Stimulated activated CD8-positive, alpha-beta memory T cell treated with anti-CD3 and anti-CD28 coated beads, Interleukin-15, amount 100 ng/mL, for 24 hours (primary cell): ENCODE measurements around the gene PCDHA5.
"Not testable (repeated sequence)": the region's sequence is repeated elsewhere in the genome, so short reads cannot be mapped to it uniquely, and the experiment has no call there.

ENCODE experiments used
- DNase-seq: peaks from one replicate; pipeline ENCODE4 v3.0.0-alpha.2; 2020; ENCODE audit warnings: low read depth

The PCDHA5 gene

DNA sequence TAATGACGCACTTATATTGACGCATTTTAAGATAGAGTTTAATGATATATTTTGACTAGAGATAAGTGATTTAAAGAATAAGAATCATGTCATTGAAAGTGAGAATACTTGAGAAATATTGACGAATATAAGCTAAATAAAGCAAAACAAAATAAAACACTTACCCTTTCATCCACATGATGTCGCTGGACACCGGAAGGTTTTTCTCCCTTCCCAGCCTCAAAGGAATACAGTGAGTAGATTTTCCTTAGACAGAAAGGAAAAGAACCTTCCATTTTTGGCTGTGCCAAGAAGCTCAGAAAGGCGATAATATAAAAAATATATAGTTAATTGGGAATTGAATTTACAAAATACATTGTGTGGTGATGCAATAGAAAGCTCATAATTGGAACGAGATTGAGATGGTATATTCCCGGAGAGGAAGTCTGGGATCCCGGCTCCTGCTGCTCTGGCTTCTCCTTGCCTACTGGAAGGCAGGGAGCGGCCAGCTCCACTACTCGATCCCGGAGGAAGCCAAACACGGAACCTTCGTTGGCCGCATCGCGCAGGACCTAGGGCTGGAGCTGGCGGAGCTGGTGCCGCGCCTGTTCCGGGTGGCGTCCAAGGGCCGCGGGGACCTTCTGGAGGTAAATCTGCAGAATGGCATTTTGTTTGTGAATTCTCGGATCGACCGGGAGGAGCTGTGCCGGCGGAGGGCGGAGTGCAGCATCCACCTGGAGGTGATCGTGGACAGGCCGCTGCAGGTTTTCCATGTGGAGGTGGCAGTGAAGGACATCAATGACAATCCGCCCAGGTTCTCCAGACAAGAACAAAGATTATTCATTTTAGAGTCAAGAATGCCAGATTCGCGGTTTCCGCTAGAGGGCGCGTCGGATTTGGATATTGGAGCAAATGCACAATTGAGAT lies at the start of gene PCDHA5:
Gene PCDHA5, plus strand, starts transcription at position 239 of the 906 bp plus-strand sequence.
- DNase-seq: no peak

DNA sequence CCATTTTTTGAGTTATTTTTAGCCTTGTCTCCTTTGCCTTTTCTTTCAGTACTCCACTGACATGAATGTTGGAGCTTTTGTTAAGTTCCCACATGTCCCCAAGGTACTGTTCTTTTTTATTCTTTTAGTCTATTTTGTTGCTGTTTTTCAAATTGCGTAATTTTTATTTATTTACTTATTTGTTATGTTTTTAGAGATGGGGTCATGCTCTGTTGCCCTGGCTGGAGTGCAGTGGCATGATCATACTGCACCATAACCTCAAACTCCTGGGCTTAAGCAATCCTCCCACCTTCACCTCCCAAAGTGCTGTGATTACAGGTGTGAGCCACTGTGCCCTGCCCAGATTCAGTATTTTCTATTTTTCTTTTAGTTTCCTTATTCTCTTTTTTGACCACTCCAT lies 40.9 kb upstream of the PCDHA5 start:
- no peak for DNase-seq

DNA sequence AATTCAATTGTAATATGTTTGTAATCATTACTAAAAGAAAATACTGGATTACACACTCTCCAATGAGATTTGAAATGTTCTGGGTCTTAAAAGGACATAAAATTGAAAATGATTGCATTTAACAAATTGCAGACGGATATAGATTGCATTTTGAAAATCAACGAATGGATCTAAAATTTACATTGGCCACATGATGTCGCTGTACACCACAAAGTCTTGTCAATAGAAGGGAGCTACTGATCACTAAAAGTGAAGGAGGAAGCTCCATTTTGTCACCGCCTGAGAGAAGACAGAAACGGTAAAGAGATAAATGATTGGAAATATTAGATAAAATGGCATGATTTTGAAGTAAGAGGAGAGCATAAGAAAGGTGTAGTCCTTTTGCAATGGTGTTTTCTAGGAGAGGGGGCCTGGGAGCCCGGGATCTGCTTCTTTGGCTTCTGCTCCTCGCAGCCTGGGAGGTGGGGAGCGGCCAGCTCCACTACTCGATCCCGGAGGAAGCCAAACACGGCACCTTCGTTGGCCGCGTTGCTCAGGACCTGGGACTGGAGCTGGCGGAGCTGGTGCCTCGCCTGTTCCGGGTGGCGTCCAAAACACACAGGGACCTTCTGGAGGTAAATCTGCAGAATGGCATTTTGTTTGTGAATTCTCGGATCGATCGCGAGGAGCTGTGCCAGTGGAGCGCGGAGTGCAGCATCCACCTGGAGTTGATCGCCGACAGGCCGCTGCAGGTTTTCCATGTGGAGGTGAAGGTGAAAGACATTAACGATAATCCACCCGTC lies 35.3 kb upstream of the PCDHA5 start, which contains the start of gene PCDHA1:
Gene PCDHA1, plus strand, starts transcription at position 236 of the 782 bp plus-strand sequence.
- DNase-seq: no peak

DNA sequence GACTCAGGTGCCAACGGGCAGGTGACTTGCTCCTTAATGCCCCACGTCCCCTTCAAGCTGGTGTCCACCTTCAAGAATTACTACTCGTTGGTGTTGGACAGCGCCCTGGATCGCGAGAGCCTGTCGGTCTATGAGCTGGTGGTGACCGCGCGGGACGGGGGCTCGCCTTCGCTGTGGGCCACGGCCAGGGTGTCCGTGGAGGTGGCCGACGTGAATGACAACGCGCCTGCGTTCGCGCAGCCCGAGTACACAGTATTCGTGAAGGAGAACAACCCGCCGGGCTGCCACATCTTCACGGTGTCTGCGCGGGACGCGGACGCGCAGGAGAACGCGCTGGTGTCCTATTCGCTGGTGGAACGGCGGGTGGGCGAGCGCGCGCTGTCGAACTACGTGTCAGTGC lies 34.0 kb upstream of the PCDHA5 start:
- not testable (repeated sequence) for DNase-seq

DNA sequence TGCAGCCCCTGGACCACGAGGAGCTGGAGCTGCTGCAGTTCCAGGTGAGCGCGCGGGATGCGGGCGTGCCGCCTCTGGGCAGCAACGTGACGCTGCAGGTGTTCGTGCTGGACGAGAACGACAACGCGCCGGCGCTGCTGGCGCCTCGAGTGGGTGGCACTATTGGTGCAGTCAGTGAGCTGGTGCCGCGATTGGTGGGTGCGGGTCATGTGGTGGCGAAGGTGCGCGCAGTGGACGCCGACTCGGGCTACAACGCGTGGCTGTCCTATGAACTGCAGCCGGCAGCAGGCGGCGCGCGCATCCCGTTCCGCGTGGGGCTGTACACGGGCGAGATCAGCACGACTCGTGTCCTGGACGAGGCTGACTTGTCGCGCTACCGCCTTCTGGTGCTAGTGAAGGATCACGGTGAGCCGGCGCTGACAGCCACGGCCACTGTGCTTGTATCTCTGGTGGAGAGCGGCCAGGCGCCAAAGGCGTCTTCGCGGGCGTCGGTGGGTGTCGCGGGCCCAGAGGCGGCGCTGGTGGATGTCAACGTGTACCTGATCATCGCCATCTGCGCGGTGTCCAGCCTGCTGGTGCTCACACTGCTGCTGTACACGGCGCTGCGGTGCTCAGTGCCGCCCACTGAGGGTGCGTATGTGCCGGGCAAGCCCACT lies 33.4 kb upstream of the PCDHA5 start:
- DNase-seq: not testable (repeated sequence)

DNA sequence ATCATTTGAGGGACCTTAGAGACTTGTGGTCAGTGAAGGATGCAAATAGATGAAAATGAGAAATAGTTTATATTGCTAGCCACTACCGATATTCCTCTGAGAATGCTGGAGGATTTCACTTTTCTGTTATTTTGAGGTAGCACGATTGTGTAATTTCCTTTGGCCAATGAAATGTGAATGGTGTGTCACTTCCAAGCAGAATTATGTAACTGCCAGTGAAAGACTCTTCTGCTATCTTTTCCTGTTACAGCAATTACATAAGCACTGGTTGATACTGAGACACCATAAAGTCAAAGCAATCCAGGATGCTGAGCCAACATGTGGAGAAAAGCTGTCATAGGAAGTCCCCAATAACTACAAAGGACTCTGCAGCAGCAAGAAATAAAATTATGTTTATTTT lies 30.3 kb upstream of the PCDHA5 start:
- DNase-seq: no peak

DNA sequence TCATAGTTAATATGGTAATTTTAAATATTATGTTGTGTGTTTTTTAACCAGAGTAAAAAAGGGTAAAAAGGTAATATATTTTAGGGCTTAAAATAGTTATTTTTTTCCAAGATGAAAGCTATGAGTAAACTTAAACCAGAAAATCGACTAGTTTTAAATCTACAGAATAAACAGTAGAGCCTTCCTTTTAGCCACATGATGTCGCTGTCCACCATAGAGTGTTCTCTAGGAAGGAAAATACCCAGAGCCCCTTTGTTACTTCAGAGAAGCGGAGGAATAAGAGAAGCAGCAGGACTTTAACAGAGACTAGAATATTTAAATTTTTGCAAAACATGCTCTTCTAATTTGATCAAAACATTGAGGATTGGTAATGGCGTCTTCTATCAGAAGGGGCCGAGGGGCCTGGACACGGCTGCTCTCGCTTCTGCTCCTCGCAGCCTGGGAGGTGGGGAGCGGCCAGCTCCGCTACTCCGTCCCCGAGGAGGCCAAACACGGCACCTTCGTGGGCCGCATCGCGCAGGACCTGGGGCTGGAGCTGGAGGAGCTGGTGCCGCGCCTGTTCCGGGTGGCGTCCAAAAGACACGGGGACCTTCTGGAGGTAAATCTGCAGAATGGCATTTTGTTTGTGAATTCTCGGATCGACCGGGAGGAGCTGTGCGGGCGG lies 26.7 kb upstream of the PCDHA5 start, which contains the start of gene PCDHA2:
Gene PCDHA2, plus strand, starts transcription at position 258 of the 664 bp plus-strand sequence.
- no peak for DNase-seq

DNA sequence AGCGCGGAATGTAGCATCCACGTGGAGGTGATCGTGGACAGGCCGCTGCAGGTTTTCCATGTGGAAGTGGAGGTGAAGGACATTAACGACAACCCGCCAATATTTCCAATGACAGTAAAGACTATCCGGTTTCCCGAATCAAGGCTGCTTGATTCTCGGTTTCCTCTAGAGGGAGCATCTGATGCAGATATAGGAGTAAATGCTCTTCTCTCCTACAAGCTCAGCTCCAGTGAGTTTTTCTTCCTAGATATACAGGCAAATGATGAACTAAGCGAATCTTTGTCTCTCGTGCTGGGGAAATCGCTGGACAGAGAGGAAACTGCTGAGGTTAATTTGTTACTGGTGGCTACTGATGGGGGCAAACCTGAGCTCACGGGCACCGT lies 26.2 kb upstream of the PCDHA5 start:
- no peak for DNase-seq

DNA sequence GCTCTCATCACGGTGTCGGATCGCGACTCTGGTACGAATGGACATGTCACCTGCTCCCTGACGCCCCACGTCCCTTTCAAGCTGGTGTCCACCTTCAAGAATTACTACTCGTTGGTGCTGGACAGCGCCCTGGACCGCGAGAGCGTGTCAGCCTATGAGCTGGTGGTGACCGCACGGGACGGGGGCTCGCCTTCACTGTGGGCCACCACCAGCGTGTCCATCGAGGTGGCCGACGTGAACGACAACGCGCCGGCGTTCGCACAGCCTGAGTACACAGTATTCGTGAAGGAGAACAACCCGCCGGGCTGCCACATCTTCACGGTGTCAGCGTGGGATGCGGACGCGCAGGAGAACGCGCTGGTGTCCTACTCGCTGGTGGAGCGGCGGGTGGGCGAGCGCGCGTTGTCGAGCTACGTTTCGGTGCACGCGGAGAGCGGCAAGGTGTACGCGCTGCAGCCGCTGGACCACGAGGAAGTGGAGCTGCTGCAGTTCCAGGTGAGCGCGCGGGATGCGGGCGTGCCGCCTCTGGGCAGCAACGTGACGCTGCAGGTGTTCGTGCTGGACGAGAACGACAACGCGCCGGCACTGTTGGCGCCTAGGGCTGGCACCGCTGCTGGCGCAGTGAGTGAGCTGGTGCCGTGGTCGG lies 25.2 kb upstream of the PCDHA5 start:
- DNase-seq: not testable (repeated sequence)

DNA sequence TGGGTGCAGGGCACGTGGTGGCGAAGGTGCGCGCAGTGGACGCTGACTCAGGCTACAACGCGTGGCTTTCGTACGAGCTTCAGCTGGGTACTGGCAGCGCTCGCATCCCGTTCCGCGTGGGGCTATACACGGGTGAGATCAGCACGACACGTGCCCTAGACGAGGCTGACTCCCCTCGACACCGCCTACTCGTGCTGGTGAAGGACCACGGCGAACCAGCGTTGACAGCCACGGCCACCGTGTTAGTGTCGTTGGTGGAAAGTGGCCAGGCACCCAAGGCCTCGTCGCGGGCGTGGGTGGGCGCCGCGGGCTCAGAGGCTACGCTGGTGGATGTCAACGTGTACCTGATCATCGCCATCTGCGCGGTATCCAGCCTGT lies 24.7 kb upstream of the PCDHA5 start:
- DNase-seq: no peak

DNA sequence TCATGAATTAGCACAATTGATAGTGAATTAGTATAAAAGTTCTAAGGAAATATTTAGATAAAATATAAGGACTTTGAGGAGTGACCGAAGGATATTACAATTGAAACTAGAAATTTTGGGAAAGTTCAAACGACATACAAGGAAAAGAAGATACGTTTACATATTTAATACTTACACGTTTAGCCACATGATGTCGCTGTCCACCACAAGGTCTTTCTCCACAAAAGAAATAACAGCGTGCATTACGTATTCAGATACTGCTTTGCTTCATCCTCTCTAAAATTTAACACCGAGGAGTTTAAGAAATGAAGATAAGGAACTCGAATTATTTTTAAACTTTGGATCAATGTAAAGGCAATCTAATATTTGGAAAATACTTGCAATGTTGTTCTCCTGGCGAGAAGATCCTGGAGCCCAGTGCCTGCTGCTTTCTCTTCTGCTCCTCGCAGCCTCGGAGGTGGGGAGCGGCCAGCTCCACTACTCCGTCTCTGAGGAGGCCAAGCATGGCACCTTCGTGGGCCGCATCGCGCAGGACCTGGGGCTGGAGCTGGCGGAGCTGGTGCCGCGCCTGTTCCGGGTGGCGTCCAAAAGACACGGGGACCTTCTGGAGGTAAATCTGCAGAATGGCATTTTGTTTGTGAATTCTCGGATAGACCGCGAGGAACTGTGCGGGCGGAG lies 20.5 kb upstream of the PCDHA5 start, which contains the start of gene PCDHA3:
Gene PCDHA3, plus strand, starts transcription at position 242 of the 678 bp plus-strand sequence.
- DNase-seq: no peak

DNA sequence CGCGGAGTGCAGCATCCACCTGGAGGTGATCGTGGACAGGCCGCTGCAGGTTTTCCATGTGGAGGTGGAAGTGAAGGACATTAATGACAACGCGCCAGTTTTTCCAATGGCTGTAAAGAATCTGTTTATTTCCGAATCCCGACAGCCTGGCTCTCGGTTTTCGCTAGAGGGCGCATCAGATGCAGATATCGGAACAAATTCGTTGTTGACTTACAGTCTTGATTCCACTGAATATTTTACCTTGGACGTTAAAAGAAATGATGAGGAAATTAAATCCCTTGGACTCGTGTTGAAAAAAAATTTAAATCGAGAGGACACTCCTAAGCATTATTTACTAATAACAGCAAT lies 19.9 kb upstream of the PCDHA5 start:
- no peak for DNase-seq

DNA sequence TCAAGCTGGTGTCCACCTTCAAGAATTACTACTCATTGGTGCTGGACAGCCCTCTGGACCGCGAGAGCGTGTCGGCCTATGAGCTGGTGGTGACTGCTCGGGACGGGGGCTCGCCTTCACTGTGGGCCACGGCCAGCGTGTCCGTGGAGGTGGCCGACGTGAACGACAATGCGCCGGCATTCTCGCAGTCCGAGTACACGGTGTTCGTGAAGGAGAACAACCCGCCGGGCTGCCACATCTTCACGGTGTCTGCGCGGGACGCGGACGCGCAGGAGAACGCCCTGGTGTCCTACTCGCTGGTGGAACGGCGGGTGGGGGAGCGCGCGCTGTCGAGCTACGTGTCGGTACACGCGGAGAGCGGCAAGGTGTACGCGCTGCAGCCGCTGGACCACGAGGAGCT lies 19.0 kb upstream of the PCDHA5 start:
- DNase-seq: not testable (repeated sequence)

DNA sequence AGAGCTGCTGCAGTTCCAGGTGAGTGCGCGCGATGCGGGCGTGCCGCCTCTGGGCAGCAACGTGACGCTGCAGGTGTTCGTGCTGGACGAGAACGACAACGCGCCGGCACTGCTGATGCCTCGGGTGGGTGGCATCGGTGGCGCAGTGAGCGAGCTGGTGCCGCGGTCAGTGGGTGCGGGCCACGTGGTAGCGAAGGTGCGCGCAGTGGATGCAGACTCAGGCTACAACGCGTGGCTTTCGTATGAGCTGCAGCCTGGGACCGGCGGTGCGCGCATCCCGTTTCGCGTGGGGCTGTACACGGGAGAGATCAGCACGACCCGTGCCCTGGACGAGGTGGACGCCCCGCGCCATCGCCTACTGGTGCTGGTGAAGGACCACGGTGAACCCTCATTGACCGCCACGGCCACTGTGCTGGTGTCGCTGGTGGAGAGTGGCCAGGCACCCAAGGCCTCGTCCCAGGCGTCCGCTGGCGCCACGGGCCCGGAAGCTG lies 18.6 kb upstream of the PCDHA5 start:
- no peak for DNase-seq

DNA sequence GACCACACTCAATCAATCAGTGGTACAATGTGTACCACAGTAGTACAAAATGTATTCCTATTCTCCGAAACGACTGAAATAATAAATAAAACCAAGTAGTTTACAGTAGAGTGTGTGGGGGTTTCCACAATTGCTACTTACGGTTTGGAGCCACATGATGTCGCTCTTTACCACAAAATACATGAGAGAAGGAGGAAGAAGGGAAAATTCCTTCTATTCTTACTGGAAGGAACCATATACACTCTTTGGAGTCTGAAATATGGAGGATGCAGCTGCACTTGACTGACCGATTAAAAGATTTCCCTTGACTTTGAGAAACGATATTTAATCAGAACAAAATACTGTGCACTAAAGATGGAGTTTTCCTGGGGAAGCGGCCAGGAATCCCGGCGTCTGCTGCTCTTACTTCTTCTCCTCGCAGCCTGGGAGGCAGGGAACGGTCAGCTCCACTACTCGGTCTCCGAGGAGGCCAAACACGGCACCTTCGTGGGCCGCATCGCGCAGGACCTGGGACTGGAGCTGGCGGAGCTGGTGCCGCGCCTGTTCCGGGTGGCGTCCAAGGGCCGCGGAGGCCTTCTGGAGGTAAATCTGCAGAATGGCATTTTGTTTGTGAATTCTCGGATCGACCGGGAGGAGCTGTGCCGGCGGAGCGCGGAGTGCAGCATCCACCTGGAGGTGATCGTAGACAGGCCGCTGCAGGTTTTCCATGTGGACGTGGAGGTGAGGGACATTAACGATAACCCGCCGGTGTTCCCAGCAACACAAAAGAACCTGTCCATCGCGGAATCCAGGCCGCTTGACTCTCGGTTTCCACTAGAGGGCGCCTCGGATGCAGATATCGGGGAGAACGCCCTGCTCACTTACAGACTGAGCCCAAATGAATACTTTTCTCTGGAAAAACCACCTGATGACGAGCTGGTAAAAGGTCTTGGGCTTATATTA lies 14.3 kb upstream of the PCDHA5 start, which contains the start of gene PCDHA4:
Gene PCDHA4, plus strand, starts transcription at position 235 of the 942 bp plus-strand sequence.
- DNase-seq: no peak

DNA sequence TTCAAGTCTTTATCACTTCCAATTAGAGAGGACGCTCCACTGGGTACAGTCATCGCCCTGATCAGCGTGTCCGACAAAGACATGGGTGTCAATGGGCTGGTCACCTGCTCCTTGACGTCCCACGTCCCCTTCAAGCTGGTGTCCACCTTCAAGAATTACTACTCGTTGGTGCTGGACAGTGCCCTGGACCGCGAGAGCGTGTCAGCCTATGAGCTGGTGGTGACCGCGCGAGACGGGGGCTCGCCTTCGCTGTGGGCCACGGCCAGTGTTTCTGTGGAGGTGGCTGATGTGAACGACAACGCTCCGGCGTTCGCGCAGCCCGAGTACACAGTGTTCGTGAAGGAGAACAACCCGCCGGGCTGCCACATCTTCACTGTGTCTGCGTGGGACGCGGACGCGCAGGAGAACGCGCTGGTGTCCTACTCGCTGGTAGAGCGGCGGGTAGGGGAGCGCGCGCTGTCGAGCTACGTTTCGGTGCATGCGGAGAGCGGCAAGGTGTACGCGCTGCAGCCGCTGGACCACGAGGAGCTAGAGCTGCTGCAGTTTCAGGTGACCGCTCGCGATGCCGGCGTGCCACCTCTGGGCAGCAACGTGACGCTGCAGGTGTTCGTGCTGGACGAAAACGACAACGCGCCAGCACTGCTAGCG lies 13.0 kb upstream of the PCDHA5 start:
- not testable (repeated sequence) for DNase-seq

DNA sequence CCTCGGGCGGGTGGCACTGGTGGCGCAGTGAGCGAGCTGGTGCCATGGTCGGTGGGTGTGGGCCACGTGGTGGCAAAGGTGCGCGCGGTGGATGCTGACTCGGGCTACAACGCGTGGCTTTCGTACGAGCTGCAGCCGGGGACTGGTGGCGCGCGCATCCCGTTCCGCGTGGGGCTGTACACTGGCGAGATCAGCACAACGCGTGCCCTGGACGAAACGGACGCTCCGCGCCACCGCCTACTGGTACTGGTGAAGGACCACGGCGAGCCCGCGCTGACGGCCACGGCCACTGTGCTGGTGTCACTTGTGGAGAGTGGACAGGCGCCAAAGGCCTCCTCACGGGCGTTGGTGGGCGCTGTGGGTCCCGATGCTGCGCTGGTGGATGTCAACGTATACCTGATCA lies 12.5 kb upstream of the PCDHA5 start:
- DNase-seq: no peak

DNA sequence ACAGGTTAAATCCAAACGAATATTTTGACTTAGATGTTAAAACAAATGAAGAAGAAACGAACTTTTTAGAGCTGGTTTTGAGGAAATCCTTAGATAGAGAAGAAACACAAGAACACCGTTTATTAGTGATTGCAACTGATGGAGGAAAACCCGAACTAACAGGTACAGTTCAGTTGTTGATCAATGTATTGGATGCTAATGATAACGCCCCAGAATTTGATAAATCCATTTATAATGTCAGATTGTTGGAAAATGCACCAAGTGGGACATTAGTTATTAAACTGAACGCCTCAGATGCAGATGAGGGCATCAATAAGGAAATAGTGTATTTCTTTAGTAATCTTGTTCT lies 842 bp downstream of the PCDHA5 start:
- no peak for DNase-seq

DNA sequence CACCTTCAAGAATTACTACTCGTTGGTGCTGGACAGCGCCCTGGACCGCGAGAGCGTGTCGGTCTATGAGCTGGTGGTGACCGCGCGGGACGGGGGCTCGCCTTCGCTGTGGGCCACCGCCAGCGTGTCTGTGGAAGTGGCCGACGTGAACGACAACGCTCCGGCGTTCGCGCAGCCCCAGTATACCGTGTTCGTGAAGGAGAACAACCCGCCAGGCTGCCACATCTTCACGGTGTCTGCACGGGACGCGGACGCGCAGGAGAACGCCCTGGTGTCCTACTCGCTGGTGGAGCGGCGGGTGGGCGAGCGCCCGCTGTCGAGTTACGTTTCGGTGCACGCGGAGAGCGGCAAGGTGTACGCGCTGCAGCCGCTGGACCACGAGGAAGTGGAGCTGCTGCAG lies 1.6 kb downstream of the PCDHA5 start:
- DNase-seq: not testable (repeated sequence)
